A549 (cell line): ENCODE data around the gene HOOK1. TPM values are rescaled to one million over a fixed set of nuclear protein-coding genes. Genes with fewer than 3 reads are reported as not detected.

ENCODE experiments used
- ATAC-seq, 2 experiments: fragments of 200-7000 bp in 1 of 2; fragments of >200 bp in 1 of 2; cut with Nextera tagmentation in 1 of 2; cut with Tn5 transposase in 1 of 2; 3 replicates each; pipeline versions ENCODE4 v1.8.0 to v1.9.1; 2018 to 2020; ENCODE audit warnings: mild to moderate bottlenecking in 1 of 2, moderate library complexity in 1 of 2
- CTCF ChIA-PET: fragments of 300-600 bp; sonication (Branson Sonifier 250); formaldehyde crosslinking; extraction: SDS; loops from one replicate; lab custom pipeline; 2021; ENCODE audit warnings: antibody characterized with exemption, inconsistent platforms; lab: Yijun Ruan, JAX
- POLR2A ChIA-PET: fragments of 350-600 bp; formaldehyde crosslinking; extraction: SDS; loops from one replicate; lab custom pipeline; 2021; ENCODE audit warnings: antibody characterized with exemption, inconsistent platforms; lab: Yijun Ruan, JAX
- DNase-seq, 2 experiments: peaks; one replicate each; pipeline versions ENCODE4 v3.0.0 to v3.0.0-alpha.2; 2011 to 2016; ENCODE audit warnings: low read depth in 1 of 2, low spot score in 1 of 2
- FAIRE-seq: peaks from 2 replicates; lab custom pipeline; 2011; peaks lifted over from hg19 to GRCh38; lab: Jason Lieb, UNC
- H3K27ac ChIP-seq, 2 experiments: fragments of >200 bp; sonication (Bioruptor Twin); formaldehyde crosslinking; 3 replicates each; pipeline ENCODE4 v1.5.1; 2016 to 2017
- H3K4me1 ChIP-seq: fragments of >200 bp; sonication (Bioruptor Twin); formaldehyde crosslinking; 3 replicates; pipeline ENCODE4 v1.6.1; 2016
- H3K4me2 ChIP-seq: fragments of >200 bp; sonication (Bioruptor Twin); formaldehyde crosslinking; 3 replicates; pipeline ENCODE4 v1.6.1; 2016
- H3K4me3 ChIP-seq: fragments of >200 bp; sonication (Bioruptor Twin); formaldehyde crosslinking; 3 replicates; pipeline ENCODE4 v1.5.1; 2016
- H3K9me3 ChIP-seq: fragments of >200 bp; sonication (Bioruptor Twin); formaldehyde crosslinking; 3 replicates; pipeline ENCODE4 v1.6.1; 2016
- BHLHE40 ChIP-seq: IDR thresholded peaks from 2 replicates; pipeline ENCODE4 v1.6.1; 2012; ENCODE audit warnings: low read depth, low read length, inconsistent platforms
- CEBPB ChIP-seq, 2 experiments: fragments of >200 bp in 1 of 2; sonication (Bioruptor Twin) in 1 of 2; formaldehyde crosslinking in 1 of 2; IDR thresholded peaks; 2 replicates each; pipeline ENCODE4 v1.6.1; 2012 to 2016
- E2F6 ChIP-seq: IDR thresholded peaks from 2 replicates; pipeline ENCODE4 v1.6.1; 2012; ENCODE audit warnings: low read depth, borderline replicate concordance
- ELK1 ChIP-seq: fragments of 150-350 bp; IDR thresholded peaks from 2 replicates; pipeline ENCODE4 v1.6.1; 2014; ENCODE audit warnings: low read depth, mild to moderate bottlenecking, low read length
- ESRRA ChIP-seq: fragments of 150-350 bp; IDR thresholded peaks from 2 replicates; pipeline ENCODE4 v1.6.1; 2014; ENCODE audit warnings: mild to moderate bottlenecking, low read length, borderline replicate concordance
- FOSB ChIP-seq: fragments of 250-450 bp; sonication (Bioruptor Pico); IDR thresholded peaks from 2 replicates; pipeline ENCODE4 v1.5.0; 2020; ENCODE audit warnings: mild to moderate bottlenecking, moderate library complexity
- FOSL2 ChIP-seq, 2 experiments: fragments of 450-650 bp in 1 of 2; fragments of >200 bp in 1 of 2; sonication (Bioruptor Twin) in 1 of 2; formaldehyde crosslinking; IDR thresholded peaks; 2 replicates each; pipeline versions ENCODE4 v1.5.0 to v1.6.1; 2016 to 2020; ENCODE audit warnings: mild to moderate bottlenecking in 1 of 2, moderate library complexity in 1 of 2
- GATA3 ChIP-seq: IDR thresholded peaks from 2 replicates; pipeline ENCODE4 v1.6.1; 2012; ENCODE audit warnings: borderline replicate concordance
- HMGXB4 ChIP-seq: fragments of 250-450 bp; sonication (Bioruptor Pico); IDR thresholded peaks from 2 replicates; pipeline ENCODE4 v1.5.0; 2021; ENCODE audit warnings: mild to moderate bottlenecking, moderate library complexity, borderline replicate concordance
- HOXB13 ChIP-seq: fragments of 250-450 bp; sonication (Bioruptor Pico); IDR thresholded peaks from 2 replicates; pipeline ENCODE4 v1.5.0; 2020; ENCODE audit warnings: low read depth, mild to moderate bottlenecking, moderate library complexity
- HOXB5 ChIP-seq: fragments of 250-450 bp; sonication (Bioruptor Pico); IDR thresholded peaks from 2 replicates; pipeline ENCODE4 v1.5.0; 2020; ENCODE audit warnings: mild to moderate bottlenecking, moderate library complexity
- KDM1A ChIP-seq: fragments of 200-600 bp; sonication (generic); IDR thresholded peaks from 2 replicates; pipeline ENCODE4 v1.6.1; 2016; ENCODE audit warnings: low read depth, mild to moderate bottlenecking
- KDM5A ChIP-seq: fragments of 200-600 bp; sonication (generic); IDR thresholded peaks from 2 replicates; pipeline ENCODE4 v1.6.1; 2016; ENCODE audit warnings: antibody characterized with exemption, mild to moderate bottlenecking
- MAFK ChIP-seq: fragments of 450-650 bp; IDR thresholded peaks from 2 replicates; pipeline ENCODE4 v1.6.1; 2014; ENCODE audit not compliant: partially characterized antibody
- POLR2A ChIP-seq: IDR thresholded peaks from 2 replicates; pipeline ENCODE4 v1.6.1; 2012; ENCODE audit warnings: mild to moderate bottlenecking, low read length
- RAD21 ChIP-seq, 2 experiments: fragments of >200 bp in 1 of 2; sonication (Bioruptor Twin) in 1 of 2; formaldehyde crosslinking in 1 of 2; IDR thresholded peaks in 1 of 2; conservative IDR thresholded peaks in 1 of 2; 2 replicates in 1 of 2; 3 replicates in 1 of 2; pipeline ENCODE4 v1.6.1; 2012 to 2018; ENCODE audit warnings: inconsistent platforms in 1 of 2
- RCOR1 ChIP-seq: fragments of 150-350 bp; IDR thresholded peaks from 2 replicates; pipeline ENCODE4 v1.6.1; 2014; ENCODE audit warnings: antibody characterized with exemption, low read length, low read depth
- RFX5 ChIP-seq: fragments of 450-650 bp; IDR thresholded peaks from 2 replicates; pipeline ENCODE4 v1.7.1; 2014; ENCODE audit warnings: antibody characterized with exemption, mild to moderate bottlenecking, moderate library complexity
- ZC3H11A ChIP-seq: fragments of 450-650 bp; IDR thresholded peaks from 2 replicates; pipeline ENCODE4 v1.6.1; 2014; ENCODE audit warnings: antibody characterized with exemption, mild to moderate bottlenecking
- ZFP36 ChIP-seq: fragments of 450-650 bp; IDR thresholded peaks from 2 replicates; pipeline ENCODE4 v1.6.1; 2014; ENCODE audit warnings: borderline replicate concordance; ENCODE audit not compliant: partially characterized antibody
- WGBS: methylation state at CpG from one replicate; pipeline ENCODE4 v1.1.6; 2017; ENCODE audit errors: missing lambda C conversion rate; 5-methylcytosine and 5-hydroxymethylcytosine counted together
- polyA plus RNA-seq, 4 experiments: library from polyadenylated mRNA; depleted of rRNA in 3 of 4; stranded (reverse); fragments of >200 nt; fragmentation: RNase III in 1 of 4; extraction: RNeasy Plus Mini Kit Qiagen cat#74134 plus additional on column Dnase treatment in 1 of 4; gene quantifications; 2 replicates in 3 of 4; 3 replicates in 1 of 4; pipeline ENCODE4 v1.2.3, GENCODE V29; 2011 to 2017

Gene HOOK1
- polyA plus RNA-seq, 2 of the 4 experiments (the other 2 are of a cell fraction): 0.46 to 1.3 TPM

- no peak for DNase-seq
- no peak for TF ChIP-seq HOXB5 (CRISPR knock-in tag)
- no peak overlapping the region for H3K4me3 ChIP-seq
- no peak for ATAC-seq
- no peak overlapping the region for H3K27ac ChIP-seq
- FAIRE-seq: no peak
- no peak overlapping the region for H3K4me2 ChIP-seq
- no peaks in the 10 kb centered on the region for H3K9me3 ChIP-seq
- ChIA-PET POLR2A (no interaction called here), CTCF (no interaction called here)
- no peaks in the 10 kb centered on the region for H3K4me1 ChIP-seq
Observed at GRCh38 chr1:59798600-59798999, 16.1 kb upstream of the HOOK1 start.

- H3K4me3 ChIP-seq: no peak overlapping the region
- FAIRE-seq (no peak), ATAC-seq (no peak), DNase-seq (no peak)
- WGBS: 0% methylated on average over 1 of the region's 1 CpG
- no peaks in the 10 kb centered on the region for H3K4me1 ChIP-seq
- H3K27ac ChIP-seq: no peak overlapping the region
- no peak for TF ChIP-seq BHLHE40
- TF ChIP-seq KDM5A: no peak
- no peak for TF ChIP-seq RAD21 (conservative IDR thresholded peaks at IDR 0.05 in 1 of 2, IDR thresholded peaks at IDR 0.05 in 1 of 2)
- TF ChIP-seq ZFP36: no peak
- no peak for TF ChIP-seq KDM1A
- no peak for TF ChIP-seq CEBPB (IDR thresholded peaks at IDR 0.05)
- TF ChIP-seq FOSB (CRISPR knock-in tag): no peak
- no peak for TF ChIP-seq ESRRA
- no peak for TF ChIP-seq POLR2A
- no peak for TF ChIP-seq ZC3H11A
- H3K9me3 ChIP-seq: no peaks in the 10 kb centered on the region
- POLR2A ChIA-PET: no interaction called here
- CTCF ChIA-PET: no interaction called here
- no peak overlapping the region for H3K4me2 ChIP-seq
Observed at GRCh38 chr1:59803458-59804038, 11.2 kb upstream of the HOOK1 start.

- Histone ChIP-seq H3K4me1 (no peaks in the 10 kb centered on the region), H3K4me2 (no peak overlapping the region), H3K27ac (no peak overlapping the region), H3K4me3 (no peak overlapping the region), H3K9me3 (no peaks in the 10 kb centered on the region)
- CTCF ChIA-PET: no interaction called here
- no peak for ATAC-seq
- POLR2A ChIA-PET: no interaction called here
- no peak for FAIRE-seq
- TF ChIP-seq E2F6 (no peak), FOSL2 (IDR thresholded peaks at IDR 0.05) (no peak), FOSL2 (CRISPR knock-in tag; IDR thresholded peaks at IDR 0.05) (no peak), HOXB13 (CRISPR knock-in tag) (no peak), CEBPB (IDR thresholded peaks at IDR 0.05) (no peak), RFX5 (no peak), ZFP36 (no peak), HMGXB4 (no peak), GATA3 (no peak), ESRRA (no peak), ELK1 (no peak), MAFK (no peak), RCOR1 (no peak)
- no peak for DNase-seq
Observed at GRCh38 chr1:59804301-59804700, 10.4 kb upstream of the HOOK1 start.
